IPS-11a (cell line): ENCODE data around the gene HPCAL1.

ENCODE experiments used
- H3K4me3 ChIP-seq: one replicate; pipeline ENCODE4 v1.5.1; 2013; ENCODE audit warnings: low read depth, low read length, control low read depth

HPCAL1 gene

GRCh38 chr2:10366601-10367270 lies 64.0 kb downstream of the HPCAL1 start:
- no peak overlapping the region for H3K4me3 ChIP-seq

- H3K4me3 ChIP-seq: no peak overlapping the region
Observed at GRCh38 chr2:10367472-10368439, 65.1 kb downstream of the HPCAL1 start.

GRCh38 chr2:10368491-10369231 lies 66.0 kb downstream of the HPCAL1 start:
- no peak overlapping the region for H3K4me3 ChIP-seq

- H3K4me3 ChIP-seq: no peak overlapping the region
Observed at GRCh38 chr2:10369269-10370255, 66.9 kb downstream of the HPCAL1 start.

GRCh38 chr2:10370390-10370789 lies 67.7 kb downstream of the HPCAL1 start:
- no peak overlapping the region for H3K4me3 ChIP-seq

GRCh38 chr2:10370895-10371294 lies 68.2 kb downstream of the HPCAL1 start:
- no peak overlapping the region for H3K4me3 ChIP-seq

- no peak overlapping the region for H3K4me3 ChIP-seq
Observed at GRCh38 chr2:10371441-10372196, 68.9 kb downstream of the HPCAL1 start.

GRCh38 chr2:10372203-10372861 lies 69.6 kb downstream of the HPCAL1 start:
- H3K4me3 ChIP-seq: no peak overlapping the region

- H3K4me3 ChIP-seq: no peak overlapping the region
Observed at GRCh38 chr2:10372862-10373240, 70.1 kb downstream of the HPCAL1 start.

- no peak overlapping the region for H3K4me3 ChIP-seq
Observed at GRCh38 chr2:10373931-10374330, 71.2 kb downstream of the HPCAL1 start.

GRCh38 chr2:10374362-10374943 lies 71.7 kb downstream of the HPCAL1 start:
- H3K4me3 ChIP-seq: no peak overlapping the region

GRCh38 chr2:10375570-10376281 lies 73.0 kb downstream of the HPCAL1 start:
- no peak overlapping the region for H3K4me3 ChIP-seq

GRCh38 chr2:10377052-10377746 lies 74.5 kb downstream of the HPCAL1 start:
- no peak overlapping the region for H3K4me3 ChIP-seq

- no peak overlapping the region for H3K4me3 ChIP-seq
Observed at GRCh38 chr2:10377747-10378085, 75.0 kb downstream of the HPCAL1 start.

GRCh38 chr2:10378189-10378588 lies 75.5 kb downstream of the HPCAL1 start:
- no peak overlapping the region for H3K4me3 ChIP-seq

GRCh38 chr2:10380048-10380926 lies 77.6 kb downstream of the HPCAL1 start:
- H3K4me3 ChIP-seq: no peak overlapping the region

- H3K4me3 ChIP-seq: no peak overlapping the region
Observed at GRCh38 chr2:10381997-10382353, 79.3 kb downstream of the HPCAL1 start.
